Endothelial cell of umbilical vein (primary cell): Measurements from ENCODE around the gene CLEC2B. TPM values are rescaled to one million over a fixed set of nuclear protein-coding genes. Genes with fewer than 3 reads are reported as not detected.

ENCODE experiments used
- BruUV-seq: library from RNA; stranded (reverse); fragments of 400-500 nt; replicated peaks from 2 replicates; lab custom pipeline; 2021; lab: Mats Ljungman, UMichigan
- CTCF ChIA-PET: fragments of 300-600, 350-600 bp; sonication (Branson Sonifier 250); formaldehyde crosslinking; loops from one replicate; lab custom pipeline; 2021; ENCODE audit warnings: antibody characterized with exemption, inconsistent platforms; lab: Charles Lee
- POLR2A ChIA-PET: fragments of 300-600, 350-600 bp; sonication (Branson Sonifier 250); formaldehyde crosslinking; loops from one replicate; lab custom pipeline; 2021; ENCODE audit warnings: antibody characterized with exemption, inconsistent platforms; lab: Charles Lee
- DNase-seq: peaks from one replicate; pipeline ENCODE4 v3.0.0-alpha.2; 2011; ENCODE audit warnings: low read depth, low spot score
- FAIRE-seq: peaks from 2 replicates; lab custom pipeline; 2011; peaks lifted over from hg19 to GRCh38; lab: Jason Lieb, UNC
- H2AFZ ChIP-seq: 2 replicates; pipeline ENCODE4 v1.6.0; 2012; ENCODE audit warnings: low read depth, low read length, control low read depth, inconsistent platforms
- H3K27ac ChIP-seq: 2 replicates; pipeline ENCODE4 v1.5.1; 2011; ENCODE audit warnings: low read depth, mild to moderate bottlenecking, control low read depth, low read length, moderate library complexity; ENCODE audit not compliant: insufficient read depth
- H3K27me3 ChIP-seq, 2 experiments: 2 replicates each; pipeline versions ENCODE4 v1.6.0 to v1.6.1; 2011; ENCODE audit warnings: low read length in 2 of 2, mixed read lengths in 1 of 2; ENCODE audit not compliant: control insufficient read depth in 2 of 2, insufficient read depth in 2 of 2
- H3K36me3 ChIP-seq, 2 experiments: 2 replicates in 1 of 2; 3 replicates in 1 of 2; pipeline ENCODE4 v1.5.1; 2011; ENCODE audit warnings: low read length in 2 of 2, mild to moderate bottlenecking in 1 of 2, moderate library complexity in 1 of 2; ENCODE audit not compliant: control insufficient read depth in 2 of 2, insufficient read depth in 2 of 2; ENCODE audit errors: extremely low read depth in 1 of 2
- H3K4me1 ChIP-seq: 3 replicates; pipeline ENCODE4 v1.5.1; 2011; ENCODE audit warnings: mild to moderate bottlenecking, low read length; ENCODE audit not compliant: control insufficient read depth, insufficient read depth; ENCODE audit errors: extremely low read depth
- H3K4me2 ChIP-seq: 2 replicates; pipeline ENCODE4 v1.6.1; 2011; ENCODE audit warnings: low read length, control low read depth, mixed read lengths; ENCODE audit not compliant: insufficient read depth
- H3K4me3 ChIP-seq, 3 experiments: fragments of 200-600 bp in 1 of 3; sonication (generic), shearing (Covaris generic) in 1 of 3; replicated peaks in 1 of 3; 2 replicates each; pipeline ENCODE4 v1.5.1; 2011 to 2016; ENCODE audit warnings: control low read depth in 3 of 3, low read length in 3 of 3, mild to moderate bottlenecking in 2 of 3, inconsistent platforms in 1 of 3, low read depth in 1 of 3, moderate library complexity in 1 of 3; ENCODE audit not compliant: insufficient read depth in 1 of 3
- H3K79me2 ChIP-seq: 2 replicates; pipeline ENCODE4 v1.6.0; 2012; ENCODE audit warnings: low read length, inconsistent platforms; ENCODE audit not compliant: control insufficient read depth, insufficient read depth
- H3K9ac ChIP-seq: replicated peaks from 2 replicates; pipeline ENCODE3; 2011; ENCODE audit warnings: low read length, control low read depth; ENCODE audit not compliant: insufficient read depth; ENCODE audit errors: extremely low read depth
- H3K9me1 ChIP-seq: replicated peaks from 3 replicates; pipeline ENCODE4 v1.6.0; 2011; ENCODE audit warnings: mild to moderate bottlenecking, low read length; ENCODE audit not compliant: control insufficient read depth, insufficient read depth; ENCODE audit errors: extremely low read depth
- H3K9me3 ChIP-seq: replicated peaks from 2 replicates; pipeline ENCODE4 v1.5.1; 2012; ENCODE audit warnings: low read length, inconsistent platforms; ENCODE audit not compliant: control insufficient read depth, insufficient read depth
- H4K20me1 ChIP-seq: replicated peaks from 2 replicates; pipeline ENCODE3; 2011; ENCODE audit warnings: mild to moderate bottlenecking, low read length; ENCODE audit not compliant: control insufficient read depth, insufficient read depth; ENCODE audit errors: extremely low read depth
- EZH2 ChIP-seq: IDR thresholded peaks from 2 replicates; pipeline ENCODE4 v1.6.1; 2012; ENCODE audit warnings: borderline replicate concordance, low read depth, mild to moderate bottlenecking, moderate library complexity, low read length, inconsistent platforms; ENCODE audit not compliant: severe bottlenecking
- FOS ChIP-seq: IDR thresholded peaks from 2 replicates; pipeline ENCODE4 v1.6.1; 2011; ENCODE audit warnings: mild to moderate bottlenecking, low read length, moderate library complexity, borderline replicate concordance; ENCODE audit not compliant: insufficient read depth
- GATA2 ChIP-seq: IDR thresholded peaks from 2 replicates; pipeline ENCODE4 v1.7.0; 2011; ENCODE audit warnings: low read depth, mild to moderate bottlenecking, moderate library complexity, mixed read lengths, low read length; ENCODE audit not compliant: insufficient read length, insufficient read depth
- JUN ChIP-seq: IDR thresholded peaks from 2 replicates; pipeline ENCODE4 v1.6.1; 2011; ENCODE audit warnings: borderline replicate concordance, low read depth; ENCODE audit not compliant: insufficient read length, insufficient read depth
- MAX ChIP-seq: IDR thresholded peaks from 2 replicates; pipeline ENCODE4 v1.6.1; 2011; ENCODE audit not compliant: insufficient read depth, insufficient read length
- MYC ChIP-seq: IDR thresholded peaks from one replicate; pipeline ENCODE4 v1.6.1; 2011; ENCODE audit warnings: mild to moderate bottlenecking, low read depth, low read length
- POLR2A ChIP-seq: IDR thresholded peaks from 2 replicates; pipeline ENCODE4 v1.6.1; 2012; ENCODE audit warnings: low read depth, mild to moderate bottlenecking, control low read depth, low read length
- POLR2AphosphoS5 ChIP-seq: IDR thresholded peaks from 2 replicates; pipeline ENCODE4 v1.6.1; 2012; ENCODE audit warnings: low read depth, mild to moderate bottlenecking, control low read depth, low read length, moderate library complexity; ENCODE audit not compliant: insufficient read depth
- dilution Hi-C: fragments of 300-500 bp; cut with MboI; formaldehyde crosslinking; loops from one replicate; pipeline ENCODE4 v1.15.0; 2019; ENCODE audit warnings: low sequenced_read_pairs; ENCODE audit not compliant: extremely low pct_ligation_motif_present
- intact Hi-C: fragments of 100-400 bp; cut with micrococcal nuclease; formaldehyde crosslinking; loops from one replicate; pipeline ENCODE4 v1.10.0; 2022
- polyA plus RNA-seq, 4 experiments: library from polyadenylated mRNA; depleted of rRNA in 3 of 4; stranded (reverse) in 3 of 4; unstranded in 1 of 4; fragments of >200 nt; gene quantifications; 2 replicates each; pipeline versions ENCODE4 v1.2.1 to v1.2.3, GENCODE V29; 2011 to 2012; ENCODE audit warnings: missing spikeins in 1 of 4
- total RNA-seq: library from RNA; stranded (reverse); gene quantifications from 2 replicates; pipeline ENCODE4 v1.2.3, GENCODE V29; 2021
- TF ChIP-seq, protein P1 (sequence below), 2 donors: IDR thresholded peaks; 1 replicate in 1 of 2; 2 replicates in 1 of 2; pipeline ENCODE4 v1.5.1; 2011; ENCODE audit warnings: low read length in 2 of 2, mild to moderate bottlenecking in 2 of 2, moderate library complexity in 2 of 2, control low read depth in 1 of 2, inconsistent platforms in 1 of 2, low read depth in 1 of 2; ENCODE audit not compliant: insufficient read depth in 1 of 2; ENCODE audit errors: extremely low read depth in 1 of 2

CLEC2B gene
- total and polyA plus RNA-seq, 2 donors (not counting 3 experiments of a cell fraction or from before 2014, with no cell fraction given) = 6.7 to 18.3 TPM

GRCh38 chr12:9911708-9912107 is 42.6 kb upstream of the CLEC2B start:
- H3K9ac ChIP-seq = no peak overlapping the region
- CTCF ChIA-PET = interaction anchor here (0.6 kb wide), 1 partner anchor 123 kb away, joined by 3 read pairs; no protein-coding TSS in a partner anchor
- BruUV-seq = no TSS peak
- dilution Hi-C loops = no loop called here
- FAIRE-seq (no peak), DNase-seq (no peak)
- no peak overlapping the region for H3K4me3 ChIP-seq
- no peaks in the 10 kb centered on the region for H3K4me1 ChIP-seq
- no peak overlapping the region for H3K27ac ChIP-seq
- no peak overlapping the region for H3K4me2 ChIP-seq
- no peaks in the 10 kb centered on the region for H4K20me1 ChIP-seq
- H2AFZ ChIP-seq = no peak overlapping the region
- intact Hi-C loops = no loop called here
- no peaks in the 10 kb centered on the region for H3K9me1 ChIP-seq
- H3K36me3 ChIP-seq = no peaks in the 10 kb centered on the region
- POLR2A ChIA-PET = no interaction called here
- H3K79me2 ChIP-seq = no peaks in the 10 kb centered on the region
- TF ChIP-seq GATA2 (no peak), JUN (no peak), POLR2AphosphoS5 (no peak), MAX (no peak)
- no peaks in the 10 kb centered on the region for H3K9me3 ChIP-seq
- H3K27me3 ChIP-seq = peaks cover 8% of the 10 kb centered on the region in 2 experiments

- Histone ChIP-seq H4K20me1 (no peaks in the 10 kb centered on the region), H2AFZ (no peak overlapping the region), H3K4me2 (no peak overlapping the region), H3K9ac (no peak overlapping the region), H3K4me3 (no peak overlapping the region), H3K4me1 (no peaks in the 10 kb centered on the region), H3K79me2 (no peaks in the 10 kb centered on the region), H3K9me1 (no peaks in the 10 kb centered on the region), H3K9me3 (no peaks in the 10 kb centered on the region), H3K27me3 (peaks cover 6 to 8% of the 10 kb centered on the region in 2 experiments), H3K27ac (no peak overlapping the region), H3K36me3 (no peaks in the 10 kb centered on the region)
- intact Hi-C loops = no loop called here
- FAIRE-seq (no peak), DNase-seq (no peak)
- CTCF ChIA-PET = no interaction called here
- POLR2A ChIA-PET = no interaction called here
- no TSS peak for BruUV-seq
- TF ChIP-seq POLR2A (no peak), JUN (no peak), MYC (no peak), MAX (no peak), EZH2 (no peak), FOS (no peak)
- TF ChIP-seq, protein P1, sequence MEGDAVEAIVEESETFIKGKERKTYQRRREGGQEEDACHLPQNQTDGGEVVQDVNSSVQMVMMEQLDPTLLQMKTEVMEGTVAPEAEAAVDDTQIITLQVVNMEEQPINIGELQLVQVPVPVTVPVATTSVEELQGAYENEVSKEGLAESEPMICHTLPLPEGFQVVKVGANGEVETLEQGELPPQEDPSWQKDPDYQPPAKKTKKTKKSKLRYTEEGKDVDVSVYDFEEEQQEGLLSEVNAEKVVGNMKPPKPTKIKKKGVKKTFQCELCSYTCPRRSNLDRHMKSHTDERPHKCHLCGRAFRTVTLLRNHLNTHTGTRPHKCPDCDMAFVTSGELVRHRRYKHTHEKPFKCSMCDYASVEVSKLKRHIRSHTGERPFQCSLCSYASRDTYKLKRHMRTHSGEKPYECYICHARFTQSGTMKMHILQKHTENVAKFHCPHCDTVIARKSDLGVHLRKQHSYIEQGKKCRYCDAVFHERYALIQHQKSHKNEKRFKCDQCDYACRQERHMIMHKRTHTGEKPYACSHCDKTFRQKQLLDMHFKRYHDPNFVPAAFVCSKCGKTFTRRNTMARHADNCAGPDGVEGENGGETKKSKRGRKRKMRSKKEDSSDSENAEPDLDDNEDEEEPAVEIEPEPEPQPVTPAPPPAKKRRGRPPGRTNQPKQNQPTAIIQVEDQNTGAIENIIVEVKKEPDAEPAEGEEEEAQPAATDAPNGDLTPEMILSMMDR (IDR thresholded peaks at IDR 0.05; ENCODE audit: extremely low read depth in 1 of 2, insufficient read depth in 1 of 2, low read depth in 1 of 2, low read length in 2 of 2) = no peak
- dilution Hi-C loops = no loop called here
These were observed 41.7 kb upstream of the CLEC2B start for GRCh38 chr12:9910716-9911421.
